Mucosa of rectum (tissue), 2 donors: ENCODE results near the gene LGALS8.
"Not testable (repeated sequence)": the region's sequence is repeated elsewhere in the genome, so short reads cannot be mapped to it uniquely, and the experiment has no call there.

Experiments used
- H3K27ac ChIP-seq, 2 donors: one replicate each; pipeline ENCODE4 v1.7.0; 2013; ENCODE audit warnings: inconsistent platforms in 2 of 2, low read depth in 2 of 2, low read length in 2 of 2
- H3K27me3 ChIP-seq, 2 donors: one replicate each; pipeline ENCODE4 v1.7.0; 2013; ENCODE audit warnings: low read length in 2 of 2; ENCODE audit not compliant: control insufficient read depth in 2 of 2, insufficient read depth in 2 of 2
- H3K36me3 ChIP-seq, 2 donors: one replicate each; pipeline ENCODE4 v1.7.0; 2013; ENCODE audit warnings: low read length in 2 of 2; ENCODE audit not compliant: control insufficient read depth in 2 of 2, insufficient read depth in 2 of 2
- H3K4me1 ChIP-seq, 2 donors: one replicate each; pipeline ENCODE4 v1.7.0; 2013; ENCODE audit warnings: low read length in 2 of 2, mild to moderate bottlenecking in 1 of 2; ENCODE audit not compliant: control insufficient read depth in 2 of 2, insufficient read depth in 2 of 2
- H3K4me3 ChIP-seq, 2 donors: one replicate each; pipeline ENCODE4 v1.7.0; 2013; ENCODE audit warnings: low read length in 2 of 2
- H3K9ac ChIP-seq, 2 donors: one replicate each; pipeline ENCODE4 v1.7.0; 2013; ENCODE audit warnings: low read length in 2 of 2, low read depth in 1 of 2, mild to moderate bottlenecking in 1 of 2
- H3K9me3 ChIP-seq, 2 donors: one replicate each; pipeline ENCODE4 v1.7.0; 2013; ENCODE audit warnings: low read length in 2 of 2; ENCODE audit not compliant: control insufficient read depth in 2 of 2
- donor health status: healthy.
- donor health status: Normal muscosa, but diverticular disease.

LGALS8 gene

GRCh38 chr1:236494082-236494481 is 29.7 kb upstream of the LGALS8 start:
- Histone ChIP-seq H3K4me3 (no peak overlapping the region), H3K27ac (no peak overlapping the region), H3K36me3 (no peaks in the 10 kb centered on the region), H3K27me3 (no peaks in the 10 kb centered on the region), H3K9me3 (no peaks in the 10 kb centered on the region), H3K9ac (no peak overlapping the region), H3K4me1 (no peaks in the 10 kb centered on the region)

- Histone ChIP-seq H3K27ac (no peak overlapping the region), H3K4me3 (no peak overlapping the region), H3K9ac (no peak overlapping the region), H3K27me3 (no peaks in the 10 kb centered on the region), H3K4me1 (no peaks in the 10 kb centered on the region), H3K9me3 (no peaks in the 10 kb centered on the region), H3K36me3 (no peaks in the 10 kb centered on the region)
Observed at GRCh38 chr1:236494586-236495466, 29.0 kb upstream of the LGALS8 start.

GRCh38 chr1:236495467-236496112 is 28.2 kb upstream of the LGALS8 start:
- no peaks in the 10 kb centered on the region for H3K36me3 ChIP-seq
- H3K27ac ChIP-seq: no peak overlapping the region
- H3K4me1 ChIP-seq: no peaks in the 10 kb centered on the region
- H3K9me3 ChIP-seq: no peaks in the 10 kb centered on the region
- no peak overlapping the region for H3K9ac ChIP-seq
- no peak overlapping the region for H3K4me3 ChIP-seq
- no peaks in the 10 kb centered on the region for H3K27me3 ChIP-seq

GRCh38 chr1:236497908-236498307 is 25.9 kb upstream of the LGALS8 start:
- no peak overlapping the region for H3K4me3 ChIP-seq
- H3K4me1 ChIP-seq: no peaks in the 10 kb centered on the region

GRCh38 chr1:236501093-236501492 is 22.7 kb upstream of the LGALS8 start:
- H3K27ac ChIP-seq: no peak overlapping the region
- no peak overlapping the region for H3K4me3 ChIP-seq
- no peak overlapping the region for H3K9ac ChIP-seq
- H3K4me1 ChIP-seq: peaks cover 0 to 3% of the 10 kb centered on the region in 2 donors
- no peaks in the 10 kb centered on the region for H3K9me3 ChIP-seq
- no peaks in the 10 kb centered on the region for H3K36me3 ChIP-seq
- no peaks in the 10 kb centered on the region for H3K27me3 ChIP-seq

More at GRCh38 chr1:236497908-236498307, 25.9 kb upstream of the LGALS8 start:
- Histone ChIP-seq H3K9ac (no peak overlapping the region), H3K36me3 (no peaks in the 10 kb centered on the region), H3K27me3 (no peaks in the 10 kb centered on the region), H3K27ac (no peak overlapping the region), H3K9me3 (no peaks in the 10 kb centered on the region)

- no peaks in the 10 kb centered on the region for H3K36me3 ChIP-seq
- H3K4me1 ChIP-seq: peaks cover 0 to 3% of the 10 kb centered on the region in 2 donors
- H3K27me3 ChIP-seq: no peaks in the 10 kb centered on the region
- H3K9ac ChIP-seq: no peak overlapping the region
- H3K27ac ChIP-seq: peak overlapping the region in 1 of 2 donors; percentile 23
- peak overlapping the region in 1 of 2 donors; percentile 56 for H3K4me3 ChIP-seq
- no peaks in the 10 kb centered on the region for H3K9me3 ChIP-seq
Observed at GRCh38 chr1:236502579-236502971, 21.2 kb upstream of the LGALS8 start.

- H3K4me1 ChIP-seq: peaks cover 0 to 3% of the 10 kb centered on the region in 2 donors
- no peaks in the 10 kb centered on the region for H3K27me3 ChIP-seq
- no peaks in the 10 kb centered on the region for H3K9me3 ChIP-seq
- peak overlapping the region in 1 of 2 donors; percentile 23 for H3K27ac ChIP-seq
- H3K9ac ChIP-seq: no peak overlapping the region
- H3K4me3 ChIP-seq: peak overlapping the region; percentile 47 to 56
- H3K36me3 ChIP-seq: no peaks in the 10 kb centered on the region
Observed at GRCh38 chr1:236502972-236503639, 20.7 kb upstream of the LGALS8 start.

GRCh38 chr1:236504338-236504737 is 19.4 kb upstream of the LGALS8 start:
- not testable (repeated sequence) for H3K9ac ChIP-seq, H3K4me1 ChIP-seq, H3K9me3 ChIP-seq, H3K27ac ChIP-seq, H3K4me3 ChIP-seq, H3K27me3 ChIP-seq, H3K36me3 ChIP-seq

GRCh38 chr1:236507022-236507700 is 16.6 kb upstream of the LGALS8 start:
- Histone ChIP-seq H3K36me3 (no peaks in the 10 kb centered on the region), H3K4me1 (peaks cover 7% of the 10 kb centered on the region in 2 donors), H3K27ac (no peak overlapping the region), H3K27me3 (no peaks in the 10 kb centered on the region), H3K4me3 (no peak overlapping the region), H3K9ac (no peak overlapping the region), H3K9me3 (no peaks in the 10 kb centered on the region)
